Spleen (tissue), 11 donors: ENCODE data around the gene DAB1. TPM values are rescaled to one million over a fixed set of nuclear protein-coding genes. Genes with fewer than 3 reads are reported as not detected.

Source experiments
- DNase-seq: peaks from one replicate; pipeline ENCODE4 v3.0.0-alpha.2; 2020
- H3K27ac ChIP-seq, 8 donors: fragments of 200-600 bp; sonication (generic) in 7 of 8; 1 replicate in 4 of 8; 2 replicates in 4 of 8; pipeline versions ENCODE4 v1.5.0 to v1.8.0; 2016 to 2021; ENCODE audit warnings: inconsistent platforms in 4 of 8, mild to moderate bottlenecking in 4 of 8, moderate library complexity in 1 of 8
- H3K27me3 ChIP-seq, 7 donors: fragments of 200-600 bp; sonication (generic) in 6 of 7; replicated peaks in 1 of 7; 1 replicate in 4 of 7; 2 replicates in 3 of 7; pipeline versions ENCODE4 v1.5.0 to v1.8.0; 2016 to 2021; ENCODE audit warnings: inconsistent platforms in 3 of 7, mild to moderate bottlenecking in 1 of 7
- H3K36me3 ChIP-seq, 6 donors: fragments of 200-600 bp; sonication (generic) in 5 of 6; 1 replicate in 4 of 6; 2 replicates in 2 of 6; pipeline versions ENCODE4 v1.5.0 to v1.8.0; 2016 to 2021; ENCODE audit warnings: inconsistent platforms in 2 of 6
- H3K4me1 ChIP-seq, 6 donors: fragments of 200-600 bp; sonication (generic) in 5 of 6; 1 replicate in 3 of 6; 2 replicates in 3 of 6; pipeline versions ENCODE4 v1.5.0 to v1.8.0; 2016 to 2021; ENCODE audit warnings: inconsistent platforms in 3 of 6
- H3K4me3 ChIP-seq, 8 donors: fragments of 200-600 bp; sonication (generic) in 7 of 8; 1 replicate in 4 of 8; 2 replicates in 4 of 8; pipeline versions ENCODE4 v1.5.0 to v1.8.0; 2016 to 2021; ENCODE audit warnings: inconsistent platforms in 4 of 8, mild to moderate bottlenecking in 4 of 8, moderate library complexity in 2 of 8
- H3K9me3 ChIP-seq, 8 donors: fragments of 200-600 bp; sonication (generic) in 7 of 8; 1 replicate in 4 of 8; 2 replicates in 4 of 8; pipeline versions ENCODE4 v1.5.0 to v1.8.0; 2016 to 2021; ENCODE audit warnings: inconsistent platforms in 4 of 8
- CTCF ChIP-seq, 11 experiments: fragments of 200-600 bp in 7 of 11; fragments of 450-650 bp in 4 of 11; sonication (generic) in 4 of 11; IDR thresholded peaks in 8 of 11; conservative IDR thresholded peaks in 3 of 11; 1 replicate in 7 of 11; 2 replicates in 4 of 11; pipeline versions ENCODE4 v1.4.0 to v1.8.0; 2016 to 2021; ENCODE audit warnings: antibody characterized with exemption in 11 of 11, inconsistent platforms in 4 of 11, mild to moderate bottlenecking in 1 of 11
- POLR2A ChIP-seq, 3 donors: fragments of 450-650 bp; IDR thresholded peaks; one replicate each; pipeline ENCODE4 v1.5.1; 2017; ENCODE audit warnings: antibody characterized with exemption in 3 of 3, mild to moderate bottlenecking in 1 of 3
- POLR2AphosphoS5 ChIP-seq, 3 donors: sonication (generic); formaldehyde crosslinking; IDR thresholded peaks; one replicate each; pipeline ENCODE4 v1.5.1; 2017; ENCODE audit warnings: antibody characterized with exemption in 3 of 3
- WGBS, 5 donors: extraction: QIAGEN DNeasy Blood & Tissue Kit in 3 of 5; methylation state at CpG; one replicate each; pipeline versions ENCODE4 v1.1.5 to v1.1.7; 2013 to 2018; 5-methylcytosine and 5-hydroxymethylcytosine counted together
- intact Hi-C: fragments of 100-400 bp; cut with DNase I; formaldehyde crosslinking; loops from one replicate; pipeline ENCODE4 v1.15.0; 2023; ENCODE audit warnings: low total_unique reads
- polyA plus RNA-seq, 3 donors: library from polyadenylated mRNA; stranded (reverse); fragments of 200-250 nt; gene quantifications; one replicate each; pipeline ENCODE4 v1.2.1, GENCODE V29; 2013
- total RNA-seq, 7 donors: library from RNA; depleted of rRNA in 3 of 7; stranded (reverse); fragments of >200 nt in 3 of 7; fragmentation: NEBNext Ultra II Directional in 4 of 7; extraction: Animal tissue kit (Norgen Biotek cat#: 25700) in 4 of 7; gene quantifications; one replicate each; pipeline versions ENCODE4 v1.1.0 to v1.2.1, GENCODE V29; 2016 to 2021
- donor health status: healthy with polysubstance abuse.
- donor health status: DM: no; HTN: no; CAD: no; lungs with moderate emphysema.
- donor health status: DM: no; HTN: no; CAD: no.
- donor health status: Bipolar disorder and iron deficiency.
- donor health status: healthy.
- donor health status: DM: no; HTN: no; CAD: no.
- donor health status: DM: yes; HTN: yes; CAD: no.

DAB1 gene
- total and polyA plus RNA-seq, 10 donors: 0.03 to 0.70 (median 0.26) TPM; not detected in 1

- intact Hi-C loops: no loop called here
- WGBS, 5 donors: 59 to 72% (median 65%) methylated on average over 4 of the region's 4 CpGs
- TF ChIP-seq POLR2AphosphoS5 (IDR thresholded peaks at IDR 0.05) (no peak), CTCF (IDR thresholded peaks at IDR 0.05 in 8 of 11, conservative IDR thresholded peaks at IDR 0.05 in 3 of 11) (no peak)
Observed at GRCh38 chr1:57407928-57408327, 15.9 kb downstream of the DAB1 start.

GRCh38 chr1:57406428-57406970 is 17.4 kb downstream of the DAB1 start:
- TF ChIP-seq CTCF (IDR thresholded peaks at IDR 0.05 in 8 of 11, conservative IDR thresholded peaks at IDR 0.05 in 3 of 11) (no peak), POLR2AphosphoS5 (IDR thresholded peaks at IDR 0.05) (no peak), POLR2A (IDR thresholded peaks at IDR 0.05) (no peak)
- no peak for DNase-seq
- Histone ChIP-seq H3K4me1 (no peaks in the 10 kb centered on the region), H3K36me3 (no peaks in the 10 kb centered on the region), H3K9me3 (no peaks in the 10 kb centered on the region), H3K4me3 (no peak overlapping the region), H3K27me3 (peaks cover 0 to 4% (median 0%) of the 10 kb centered on the region in 7 donors), H3K27ac (no peak overlapping the region)
- intact Hi-C loops: no loop called here
- WGBS, 5 donors: 83 to 93% (median 91%) methylated on average over 2 of the region's 2 CpGs

More at GRCh38 chr1:57407928-57408327, 15.9 kb downstream of the DAB1 start:
- no peak for DNase-seq
- peaks cover 0 to 4% (median 0%) of the 10 kb centered on the region in 7 donors for H3K27me3 ChIP-seq
- H3K9me3 ChIP-seq: peaks cover 0 to 11% (median 0%) of the 10 kb centered on the region in 8 donors
- H3K4me1 ChIP-seq: no peaks in the 10 kb centered on the region
- H3K36me3 ChIP-seq: no peaks in the 10 kb centered on the region
- H3K4me3 ChIP-seq: no peak overlapping the region
- no peak overlapping the region for H3K27ac ChIP-seq

- H3K36me3 ChIP-seq: no peaks in the 10 kb centered on the region
- no peaks in the 10 kb centered on the region for H3K9me3 ChIP-seq
- intact Hi-C loops: no loop called here
- DNase-seq: no peak
- no peak overlapping the region for H3K27ac ChIP-seq
- 77 to 85% (median 84%) methylated on average over 3 of the region's 3 CpGs for WGBS, 5 donors
- H3K4me3 ChIP-seq: no peak overlapping the region
- peaks cover 0 to 8% (median 0%) of the 10 kb centered on the region in 7 donors for H3K27me3 ChIP-seq
- TF ChIP-seq POLR2A (IDR thresholded peaks at IDR 0.05) (no peak), POLR2AphosphoS5 (IDR thresholded peaks at IDR 0.05) (no peak), CTCF (IDR thresholded peaks at IDR 0.05 in 8 of 11, conservative IDR thresholded peaks at IDR 0.05 in 3 of 11) (no peak)
- no peaks in the 10 kb centered on the region for H3K4me1 ChIP-seq
Observed at GRCh38 chr1:57404884-57405283, 19.0 kb downstream of the DAB1 start.

- H3K36me3 ChIP-seq: no peaks in the 10 kb centered on the region
- 77 to 93% (median 81%) methylated on average over 1 of the region's 1 CpG for WGBS, 5 donors
Observed at GRCh38 chr1:57403201-57403600, 20.7 kb downstream of the DAB1 start.

More at GRCh38 chr1:57403201-57403600, 20.7 kb downstream of the DAB1 start:
- Histone ChIP-seq H3K27me3 (peaks cover 0 to 5% (median 0%) of the 10 kb centered on the region in 7 donors), H3K9me3 (no peaks in the 10 kb centered on the region), H3K4me1 (no peaks in the 10 kb centered on the region), H3K4me3 (no peak overlapping the region), H3K27ac (no peak overlapping the region)
- TF ChIP-seq POLR2AphosphoS5 (IDR thresholded peaks at IDR 0.05) (no peak), POLR2A (IDR thresholded peaks at IDR 0.05) (no peak), CTCF (IDR thresholded peaks at IDR 0.05 in 8 of 11, conservative IDR thresholded peaks at IDR 0.05 in 3 of 11) (no peak)
- no peak for DNase-seq
- intact Hi-C loops: no loop called here
